ENCODE measurements around the gene ARMC12. TPM values are rescaled to one million over a fixed set of nuclear protein-coding genes. Genes with fewer than 3 reads are reported as not detected.
"Not testable (repeated sequence)": the region's sequence is repeated elsewhere in the genome, so short reads cannot be mapped to it uniquely, and the experiment has no call there.

The ARMC12 gene
- total RNA-seq, 4 donors from 2014 or later: 1.6 TPM; not detected in 2

GRCh38 chr6:35731414-35731735 is 5.5 kb upstream of the ARMC12 start:
- intact Hi-C loops (cut with DNase I; ENCODE audit: low total_unique reads): loop anchor here (5.0 kb wide), 1 partner anchor 129 kb away; no protein-coding TSS in a partner anchor
- peak overlapping the region; percentile 98 to 100 for H3K27ac ChIP-seq
- no peaks in the 10 kb centered on the region for H3K27me3 ChIP-seq
- no peaks in the 10 kb centered on the region for H3K36me3 ChIP-seq
- DNase-seq: peak; percentile 98 to 99
- no peak for TF ChIP-seq CTCF (IDR thresholded peaks at IDR 0.05)
- TF ChIP-seq POLR2A (IDR thresholded peaks at IDR 0.05): peak; percentile 86 to 92
- no peaks in the 10 kb centered on the region for H3K9me3 ChIP-seq
- peak overlapping the region; percentile 55 to 66 for H3K4me3 ChIP-seq
- peaks cover 27 to 31% of the 10 kb centered on the region in 2 donors for H3K4me1 ChIP-seq

- TF ChIP-seq CTCF (IDR thresholded peaks at IDR 0.05) (peak in 3 of 4 experiments; percentile 15 to 27 (median 19)), POLR2A (IDR thresholded peaks at IDR 0.05) (peak; percentile 44 to 48)
- H3K27me3 ChIP-seq: no peaks in the 10 kb centered on the region
- H3K4me3 ChIP-seq: peak overlapping the region; percentile 55 to 66
- no peaks in the 10 kb centered on the region for H3K9me3 ChIP-seq
- intact Hi-C loops (cut with DNase I; ENCODE audit: low total_unique reads): loop anchor here (5.0 kb wide), 1 partner anchor 130 kb away; no protein-coding TSS in a partner anchor
- H3K36me3 ChIP-seq: no peaks in the 10 kb centered on the region
- peaks cover 25 to 27% of the 10 kb centered on the region in 2 donors for H3K4me1 ChIP-seq
- peak overlapping the region; percentile 98 to 100 for H3K27ac ChIP-seq
- peak; percentile 98 to 99 for DNase-seq
Observed at GRCh38 chr6:35731736-35732532, 4.9 kb upstream of the ARMC12 start.

GRCh38 chr6:35733633-35734032 is 3.2 kb upstream of the ARMC12 start:
- intact Hi-C loops (cut with DNase I; ENCODE audit: low total_unique reads): loop anchor here (5.0 kb wide), 1 partner anchor 131 kb away; no protein-coding TSS in a partner anchor
- Histone ChIP-seq H3K4me3 (no peak overlapping the region), H3K36me3 (no peaks in the 10 kb centered on the region), H3K27ac (peak overlapping the region; percentile 98 to 100), H3K9me3 (no peaks in the 10 kb centered on the region), H3K27me3 (no peaks in the 10 kb centered on the region), H3K4me1 (peaks cover 21 to 25% of the 10 kb centered on the region in 2 donors)
- no peak for DNase-seq
- TF ChIP-seq CTCF (IDR thresholded peaks at IDR 0.05) (no peak), POLR2A (IDR thresholded peaks at IDR 0.05) (no peak)

- peaks cover 14 to 18% of the 10 kb centered on the region in 2 donors for H3K4me1 ChIP-seq
- not testable (repeated sequence) for H3K27me3 ChIP-seq, DNase-seq, H3K36me3 ChIP-seq, H3K9me3 ChIP-seq, H3K4me3 ChIP-seq
- H3K27ac ChIP-seq: peak overlapping the region; percentile 98 to 100
- intact Hi-C loops (cut with DNase I; ENCODE audit: low total_unique reads): loop anchor here (5.0 kb wide), 1 partner anchor 132 kb away; no protein-coding TSS in a partner anchor
Observed at GRCh38 chr6:35734319-35734718, 2.5 kb upstream of the ARMC12 start.

GRCh38 chr6:35735452-35735851 is 1.4 kb upstream of the ARMC12 start:
- Histone ChIP-seq H3K36me3 (no peaks in the 10 kb centered on the region), H3K27ac (peak overlapping the region; percentile 55 to 98), H3K4me3 (no peak overlapping the region), H3K4me1 (peaks cover 12 to 13% of the 10 kb centered on the region in 2 donors), H3K9me3 (no peaks in the 10 kb centered on the region), H3K27me3 (no peaks in the 10 kb centered on the region)
- intact Hi-C loops (cut with DNase I; ENCODE audit: low total_unique reads): loop anchor here (5.0 kb wide), 2 partner anchors 153 to 213 kb away; no protein-coding TSS in a partner anchor
- TF ChIP-seq CTCF (IDR thresholded peaks at IDR 0.05): no peak
- no peak for TF ChIP-seq POLR2A (IDR thresholded peaks at IDR 0.05)
- no peak for DNase-seq

Data from uterus (tissue), 4 donors.